Thyroid gland (tissue), 4 donors: ENCODE data around the gene TDRD7.

ENCODE experiments used
- POLR2A ChIP-seq, 2 donors: fragments of 450-650 bp; IDR thresholded peaks; one replicate each; pipeline ENCODE4 v1.6.1; 2017; ENCODE audit warnings: antibody characterized with exemption in 2 of 2, mild to moderate bottlenecking in 2 of 2, moderate library complexity in 1 of 2
- TF ChIP-seq, protein P1 (sequence below), 6 experiments: fragments of 200-600 bp in 3 of 6; fragments of 450-650 bp in 3 of 6; sonication (generic) in 3 of 6; IDR thresholded peaks; one replicate each; pipeline ENCODE4 v1.5.1; 2016 to 2019; ENCODE audit warnings: antibody characterized with exemption in 6 of 6, mild to moderate bottlenecking in 2 of 6, inconsistent platforms in 1 of 6, moderate library complexity in 1 of 6

GRCh38 chr9:97506306-97506705 is 94.4 kb downstream of the TDRD7 start:
- TF ChIP-seq, protein P1, sequence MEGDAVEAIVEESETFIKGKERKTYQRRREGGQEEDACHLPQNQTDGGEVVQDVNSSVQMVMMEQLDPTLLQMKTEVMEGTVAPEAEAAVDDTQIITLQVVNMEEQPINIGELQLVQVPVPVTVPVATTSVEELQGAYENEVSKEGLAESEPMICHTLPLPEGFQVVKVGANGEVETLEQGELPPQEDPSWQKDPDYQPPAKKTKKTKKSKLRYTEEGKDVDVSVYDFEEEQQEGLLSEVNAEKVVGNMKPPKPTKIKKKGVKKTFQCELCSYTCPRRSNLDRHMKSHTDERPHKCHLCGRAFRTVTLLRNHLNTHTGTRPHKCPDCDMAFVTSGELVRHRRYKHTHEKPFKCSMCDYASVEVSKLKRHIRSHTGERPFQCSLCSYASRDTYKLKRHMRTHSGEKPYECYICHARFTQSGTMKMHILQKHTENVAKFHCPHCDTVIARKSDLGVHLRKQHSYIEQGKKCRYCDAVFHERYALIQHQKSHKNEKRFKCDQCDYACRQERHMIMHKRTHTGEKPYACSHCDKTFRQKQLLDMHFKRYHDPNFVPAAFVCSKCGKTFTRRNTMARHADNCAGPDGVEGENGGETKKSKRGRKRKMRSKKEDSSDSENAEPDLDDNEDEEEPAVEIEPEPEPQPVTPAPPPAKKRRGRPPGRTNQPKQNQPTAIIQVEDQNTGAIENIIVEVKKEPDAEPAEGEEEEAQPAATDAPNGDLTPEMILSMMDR (IDR thresholded peaks at IDR 0.05), result no peak
- TF ChIP-seq POLR2A (IDR thresholded peaks at IDR 0.05), result no peak
